Transverse colon (tissue), 4 donors: ENCODE results near the gene SLC25A47. TPM values are rescaled to one million over a fixed set of nuclear protein-coding genes. Genes with fewer than 3 reads are reported as not detected.
"Not testable (repeated sequence)": the region's sequence is repeated elsewhere in the genome, so short reads cannot be mapped to it uniquely, and the experiment has no call there.

Experiments
- DNase-seq: peaks from one replicate; pipeline ENCODE4 v3.0.0-alpha.2; 2019
- H3K27ac ChIP-seq, 4 donors: fragments of 200-600 bp; sonication (generic); 2 replicates each; pipeline ENCODE4 v1.5.1; 2016 to 2018; ENCODE audit warnings: inconsistent platforms in 4 of 4
- H3K27me3 ChIP-seq: fragments of 200-600 bp; sonication (generic); 2 replicates; pipeline ENCODE4 v1.5.1; 2017; ENCODE audit warnings: inconsistent platforms
- H3K36me3 ChIP-seq, 4 donors: fragments of 200-600 bp; sonication (generic); 2 replicates each; pipeline ENCODE4 v1.5.1; 2017 to 2019; ENCODE audit warnings: inconsistent platforms in 4 of 4
- H3K4me1 ChIP-seq, 4 donors: fragments of 200-600 bp; sonication (generic); 2 replicates each; pipeline ENCODE4 v1.5.1; 2017 to 2020; ENCODE audit warnings: inconsistent platforms in 4 of 4
- H3K4me3 ChIP-seq, 4 donors: fragments of 200-600 bp; sonication (generic); 1 replicate in 1 of 4; 2 replicates in 3 of 4; pipeline versions ENCODE4 v1.5.1 to v1.6.1; 2017 to 2019; ENCODE audit warnings: inconsistent platforms in 4 of 4
- H3K9me3 ChIP-seq, 2 donors: fragments of 200-600 bp; sonication (generic); 2 replicates each; pipeline ENCODE4 v1.5.1; 2017 to 2019; ENCODE audit warnings: inconsistent platforms in 2 of 2
- EP300 ChIP-seq: sonication (generic); formaldehyde crosslinking; IDR thresholded peaks from one replicate; pipeline ENCODE4 v1.6.1; 2017; ENCODE audit warnings: antibody characterized with exemption, low read depth
- POLR2A ChIP-seq: fragments of 450-650 bp; IDR thresholded peaks from one replicate; pipeline ENCODE4 v1.6.1; 2016; ENCODE audit warnings: antibody characterized with exemption, mild to moderate bottlenecking, moderate library complexity
- POLR2AphosphoS5 ChIP-seq, 3 donors: sonication (generic); formaldehyde crosslinking; IDR thresholded peaks; one replicate each; pipeline ENCODE4 v1.6.1; 2016; ENCODE audit warnings: antibody characterized with exemption in 3 of 3
- WGBS, 2 donors: methylation state at CpG; one replicate each; pipeline ENCODE4 v1.1.5; 2018; ENCODE audit warnings: low coverage in 1 of 2; 5-methylcytosine and 5-hydroxymethylcytosine counted together
- in situ Hi-C, 4 donors: fragments of 200-750 bp; cut with MboI; loops; one replicate each; pipeline versions ENCODE4 v1.15.0 to v1.15.1; 2017; ENCODE audit warnings: low sequenced_read_pairs in 3 of 4, low pct_ligation_motif_present in 1 of 4, low pct_unique_long_range_greater_than_20kb in 1 of 4
- intact Hi-C: fragments of 100-400 bp; cut with DNase I; formaldehyde crosslinking; loops from one replicate; pipeline ENCODE4 v1.15.1; 2023; ENCODE audit warnings: low total_unique reads
- total RNA-seq, 4 donors: library from RNA; depleted of rRNA; stranded (reverse); fragments of >200 nt; gene quantifications; one replicate each; pipeline ENCODE4 v1.1.0, GENCODE V29; 2016
- TF ChIP-seq, protein P1 (sequence below), 5 experiments: fragments of 200-600 bp in 3 of 5; fragments of 450-650 bp in 2 of 5; sonication (generic) in 3 of 5; IDR thresholded peaks; 1 replicate in 2 of 5; 2 replicates in 3 of 5; pipeline ENCODE4 v1.5.1; 2016 to 2017; ENCODE audit warnings: antibody characterized with exemption in 5 of 5, inconsistent platforms in 3 of 5, mild to moderate bottlenecking in 2 of 5, moderate library complexity in 1 of 5

The SLC25A47 gene
- total RNA-seq, 4 donors from 2014 or later: 0.27 to 0.32 TPM; not detected in 2

DNA sequence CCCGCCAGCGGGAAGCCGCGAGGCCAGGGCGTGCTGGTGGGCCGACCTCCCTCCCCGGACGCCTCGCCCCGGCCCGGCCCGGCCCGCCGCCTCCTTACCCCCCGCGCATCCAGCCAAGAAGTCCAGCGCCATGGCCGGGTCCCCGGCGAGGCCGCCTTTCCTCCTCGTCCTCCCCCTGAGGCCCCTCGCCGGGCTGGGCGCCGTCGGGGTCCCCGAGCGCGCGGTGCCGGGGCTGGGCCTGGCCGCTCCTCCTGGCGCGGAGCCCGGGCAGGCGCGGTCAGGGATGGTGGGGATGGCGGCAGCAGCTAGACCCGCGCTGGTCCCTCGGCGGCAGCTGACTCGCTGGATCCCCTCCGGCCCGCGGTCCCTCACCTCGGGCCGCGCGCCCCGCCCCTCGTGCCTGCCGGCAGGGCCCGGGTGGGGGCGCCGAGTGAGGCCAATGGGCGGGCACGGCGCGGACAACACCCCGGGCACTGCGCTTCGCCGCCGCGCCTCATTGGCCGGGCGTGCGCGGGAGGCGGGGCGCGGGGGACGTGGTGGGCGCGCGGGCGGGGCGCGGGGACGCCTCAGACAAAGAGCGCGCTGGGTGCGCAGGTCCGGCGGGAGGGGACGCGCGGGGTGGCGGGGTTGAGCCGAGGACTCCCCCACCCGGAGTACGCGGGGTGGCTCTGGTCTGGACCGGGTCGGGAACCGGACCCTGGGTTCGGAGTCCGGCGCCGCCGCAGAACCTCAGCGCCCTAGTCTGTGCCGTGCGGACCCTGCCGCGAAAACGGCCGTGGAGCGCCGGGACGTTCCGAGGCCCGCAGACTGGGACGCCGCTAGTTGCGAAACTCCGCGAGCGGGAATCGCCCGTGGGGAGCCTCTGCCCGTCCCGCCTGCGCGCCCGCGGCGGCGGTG is 16.8 kb upstream of the SLC25A47 start, which contains the start of gene SLC25A29:
Gene SLC25A29, minus strand, starts transcription at position 344 of the 897 bp plus-strand sequence. Its CDS starts 212 bp downstream, at position 132.
- no peaks in the 10 kb centered on the region for H3K9me3 ChIP-seq
- no peaks in the 10 kb centered on the region for H3K36me3 ChIP-seq
- 0% methylated on average over 62 of the region's 131 CpGs; no CpG with 5 or more reads in 1 of the 2 donors for WGBS, 2 donors
- H3K4me3 ChIP-seq: peak within 1 kb of the TSS; percentile 71 to 97 (median 82)
- H3K27me3 ChIP-seq: no peaks in the 10 kb centered on the region
- peaks cover 10 to 44% (median 25%) of the 10 kb centered on the region in 4 donors for H3K4me1 ChIP-seq
- DNase-seq: peak; percentile 89
- intact Hi-C loops (loop anchor here (5.0 kb wide), 1 partner anchor 71 kb away; the partner anchor contains the start of gene WDR25), in situ Hi-C loops (no loop called here)
- TF ChIP-seq POLR2A (peak; percentile 63), EP300 (no peak), POLR2AphosphoS5 (IDR thresholded peaks at IDR 0.05) (peak; percentile 68 to 76 (median 72))
- TF ChIP-seq, protein P1, sequence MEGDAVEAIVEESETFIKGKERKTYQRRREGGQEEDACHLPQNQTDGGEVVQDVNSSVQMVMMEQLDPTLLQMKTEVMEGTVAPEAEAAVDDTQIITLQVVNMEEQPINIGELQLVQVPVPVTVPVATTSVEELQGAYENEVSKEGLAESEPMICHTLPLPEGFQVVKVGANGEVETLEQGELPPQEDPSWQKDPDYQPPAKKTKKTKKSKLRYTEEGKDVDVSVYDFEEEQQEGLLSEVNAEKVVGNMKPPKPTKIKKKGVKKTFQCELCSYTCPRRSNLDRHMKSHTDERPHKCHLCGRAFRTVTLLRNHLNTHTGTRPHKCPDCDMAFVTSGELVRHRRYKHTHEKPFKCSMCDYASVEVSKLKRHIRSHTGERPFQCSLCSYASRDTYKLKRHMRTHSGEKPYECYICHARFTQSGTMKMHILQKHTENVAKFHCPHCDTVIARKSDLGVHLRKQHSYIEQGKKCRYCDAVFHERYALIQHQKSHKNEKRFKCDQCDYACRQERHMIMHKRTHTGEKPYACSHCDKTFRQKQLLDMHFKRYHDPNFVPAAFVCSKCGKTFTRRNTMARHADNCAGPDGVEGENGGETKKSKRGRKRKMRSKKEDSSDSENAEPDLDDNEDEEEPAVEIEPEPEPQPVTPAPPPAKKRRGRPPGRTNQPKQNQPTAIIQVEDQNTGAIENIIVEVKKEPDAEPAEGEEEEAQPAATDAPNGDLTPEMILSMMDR (IDR thresholded peaks at IDR 0.05): no peak
- peak within 1 kb of the TSS; percentile 88 to 93 (median 90) for H3K27ac ChIP-seq

DNA sequence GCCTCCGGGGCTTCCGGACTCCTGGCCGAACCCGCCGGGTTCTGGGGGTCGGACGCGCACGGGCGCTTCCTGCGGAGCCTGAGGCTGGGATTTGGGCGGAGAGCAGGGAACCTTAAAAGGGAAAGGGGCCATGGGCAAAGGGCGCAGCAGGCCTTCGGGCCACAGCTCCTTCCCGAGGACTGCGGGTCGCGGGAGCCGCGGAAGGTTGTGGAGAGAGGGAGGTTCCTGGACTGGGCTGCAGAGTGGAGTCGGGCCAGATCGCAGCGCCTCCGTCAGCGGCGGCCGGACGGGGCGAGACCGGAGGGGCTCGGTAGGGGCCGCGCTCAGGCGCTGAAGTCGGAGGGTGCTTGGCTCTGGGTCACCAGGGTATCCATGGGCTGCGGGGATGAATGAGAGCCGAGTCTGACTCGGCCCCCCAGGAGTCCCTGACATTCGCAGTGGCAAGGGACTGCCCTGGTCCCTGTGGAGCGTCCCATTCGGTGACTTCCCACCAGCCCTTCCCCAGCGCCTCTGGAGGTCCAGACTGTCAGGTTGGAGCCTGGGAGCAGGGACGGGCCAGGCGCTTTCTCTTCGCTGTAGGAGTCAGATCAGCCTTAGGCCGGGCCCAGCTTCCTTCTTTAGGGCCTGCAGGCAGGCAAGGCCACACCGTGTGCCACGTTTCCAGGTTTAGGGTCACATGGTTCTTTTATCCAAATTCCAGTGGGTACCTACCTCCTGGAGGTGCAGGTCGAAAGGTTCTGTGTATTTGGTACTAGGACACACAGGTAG is 16.0 kb upstream of the SLC25A47 start:
- TF ChIP-seq, protein P1 (IDR thresholded peaks at IDR 0.05): no peak
- no peak for TF ChIP-seq EP300
- TF ChIP-seq POLR2AphosphoS5 (IDR thresholded peaks at IDR 0.05): no peak
- TF ChIP-seq POLR2A: no peak
- Histone ChIP-seq H3K36me3 (no peaks in the 10 kb centered on the region), H3K4me3 (peak overlapping the region; percentile 71 to 97 (median 82)), H3K4me1 (peaks cover 10 to 44% (median 25%) of the 10 kb centered on the region in 4 donors), H3K9me3 (no peaks in the 10 kb centered on the region), H3K27me3 (no peaks in the 10 kb centered on the region), H3K27ac (peak overlapping the region; percentile 88 to 93 (median 90))
- DNase-seq: peak; percentile 32
- WGBS, 2 donors: 15% methylated on average over 40 of the region's 49 CpGs; no CpG with 5 or more reads in 1 of the 2 donors
- in situ Hi-C loops (no loop called here), intact Hi-C loops (loop anchor here (5.0 kb wide), 1 partner anchor 70 kb away; the partner anchor contains the start of gene WDR25)

DNA sequence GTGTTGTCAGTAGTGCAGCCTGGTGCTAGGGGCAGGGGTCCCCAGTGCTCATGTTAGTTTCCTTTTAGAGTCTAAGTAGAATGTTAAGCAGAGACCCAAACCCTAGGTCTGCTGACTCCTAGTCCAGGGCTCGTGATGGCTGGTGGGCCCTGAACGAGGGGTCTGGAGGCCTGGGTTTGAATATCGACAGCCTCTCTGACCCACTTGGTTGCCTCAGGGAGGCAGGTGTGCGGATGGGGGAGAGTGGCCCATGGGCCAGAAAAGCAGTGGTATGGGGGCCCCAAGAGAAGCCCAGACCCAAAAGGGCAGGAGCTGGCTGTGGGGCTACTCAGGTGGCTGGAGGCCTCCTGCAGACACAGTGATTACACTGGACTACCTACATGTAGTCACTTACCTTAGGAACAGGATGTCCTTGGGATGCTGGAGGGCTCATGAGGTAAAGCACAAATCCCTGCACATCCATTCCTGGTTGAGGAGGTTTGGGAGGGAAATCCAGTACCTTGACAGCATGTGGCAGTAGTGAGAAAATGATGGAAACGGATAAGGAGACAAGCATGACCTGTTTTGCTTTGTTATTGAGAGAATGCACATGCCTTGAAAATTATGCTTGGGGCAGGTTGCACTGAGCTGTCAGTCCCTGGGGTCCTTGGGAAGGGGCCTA is 15.2 kb upstream of the SLC25A47 start:
- TF ChIP-seq EP300 (no peak), POLR2A (no peak), POLR2AphosphoS5 (IDR thresholded peaks at IDR 0.05) (no peak)
- TF ChIP-seq, protein P1 (IDR thresholded peaks at IDR 0.05): no peak
- in situ Hi-C loops (no loop called here), intact Hi-C loops (loop anchor here (5.0 kb wide), 1 partner anchor 69 kb away; the partner anchor contains the start of gene WDR25)
- peaks cover 3% of the 10 kb centered on the region for H3K27me3 ChIP-seq
- H3K27ac ChIP-seq: peak overlapping the region in 3 of 4 donors; percentile 88 to 91 (median 88)
- H3K36me3 ChIP-seq: no peaks in the 10 kb centered on the region
- H3K4me1 ChIP-seq: peaks cover 10 to 42% (median 25%) of the 10 kb centered on the region in 4 donors
- 33 to 86% methylated on average over 1 to 5 of the region's 5 CpGs for whole genome bisulfite sequencing, 2 donors
- DNase-seq: no peak
- H3K4me3 ChIP-seq: peak overlapping the region in 1 of 4 donors; percentile 81
- no peaks in the 10 kb centered on the region for H3K9me3 ChIP-seq

DNA sequence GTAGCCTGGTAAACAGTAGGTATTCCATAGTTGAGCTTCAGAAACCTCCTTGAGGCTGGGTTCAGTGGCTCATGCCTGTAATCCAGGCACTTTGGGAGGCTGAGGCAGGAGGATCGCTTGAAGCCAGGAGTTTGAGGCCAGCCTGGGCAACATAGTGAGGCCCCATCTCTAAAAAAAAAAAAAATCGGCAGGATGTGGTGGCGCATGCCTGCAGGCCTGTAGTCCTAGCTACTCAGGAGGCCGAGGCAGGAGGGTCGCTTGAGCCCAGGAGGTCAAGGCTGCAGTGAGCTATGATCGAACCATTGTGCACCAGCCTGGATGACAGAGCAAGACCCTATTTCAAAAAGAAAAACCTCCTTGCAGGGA is 14.7 kb upstream of the SLC25A47 start:
- in situ Hi-C loops, H3K9me3 ChIP-seq, H3K27ac ChIP-seq, DNase-seq, H3K4me3 ChIP-seq, H3K27me3 ChIP-seq, H3K36me3 ChIP-seq: not testable (repeated sequence)
- intact Hi-C loops: loop anchor here (5.0 kb wide), 1 partner anchor 69 kb away; the partner anchor contains the start of gene WDR25
- 78 to 85% methylated on average over 5 to 6 of the region's 6 CpGs for WGBS, 2 donors
- H3K4me1 ChIP-seq: peaks cover 10 to 37% (median 25%) of the 10 kb centered on the region in 4 donors
